HepG2 (cell line): ENCODE data around the gene TNFRSF6B. TPM values are rescaled to one million over a fixed set of nuclear protein-coding genes. Genes with fewer than 3 reads are reported as not detected.

Experiments
- BCL6 ChIP-seq: IDR thresholded peaks from 2 replicates; pipeline ENCODE4 v1.6.1; 2016; ENCODE audit warnings: missing genetic modification reagents, missing compliant biosample characterization
- GABPA ChIP-seq, 2 experiments: IDR thresholded peaks; 2 replicates each; pipeline ENCODE4 v1.6.1; 2011 to 2016; ENCODE audit warnings: low read depth in 2 of 2, low read length in 1 of 2, missing biosample characterization in 1 of 2, missing genetic modification characterization in 1 of 2
- HDAC2 ChIP-seq: sonication (generic); formaldehyde crosslinking; IDR thresholded peaks from 2 replicates; pipeline ENCODE4 v1.4.0; 2020; ENCODE audit warnings: missing genetic modification reagents
- NFYC ChIP-seq: IDR thresholded peaks from 2 replicates; pipeline ENCODE4 v1.6.1; 2016; ENCODE audit warnings: missing genetic modification reagents, missing compliant biosample characterization
- NONO ChIP-seq, 2 experiments: fragments of 450-650 bp in 1 of 2; sonication (generic) in 1 of 2; formaldehyde crosslinking in 1 of 2; IDR thresholded peaks in 1 of 2; conservative IDR thresholded peaks in 1 of 2; 2 replicates each; pipeline versions ENCODE4 v1.6.1 to v1.8.0; 2017 to 2022; ENCODE audit warnings: mild to moderate bottlenecking in 1 of 2, missing genetic modification reagents in 1 of 2, moderate library complexity in 1 of 2
- RBM39 ChIP-seq: fragments of 200-400 bp; formaldehyde crosslinking; IDR thresholded peaks from one replicate; pipeline ENCODE4 v1.6.1; 2018; ENCODE audit warnings: antibody characterized with exemption, mild to moderate bottlenecking, low read depth, low read length; ENCODE audit not compliant: poor library complexity, severe bottlenecking
- SMARCC2 ChIP-seq: fragments of 450-650 bp; IDR thresholded peaks from 2 replicates; pipeline ENCODE4 v1.6.1; 2017; ENCODE audit warnings: antibody characterized with exemption, mild to moderate bottlenecking
- ZBTB3 ChIP-seq: sonication (generic); formaldehyde crosslinking; IDR thresholded peaks from 2 replicates; pipeline ENCODE4 v1.4.0; 2020; ENCODE audit warnings: low read depth, mild to moderate bottlenecking, moderate library complexity, missing genetic modification reagents, borderline replicate concordance
- ZNF180 ChIP-seq: sonication (generic); formaldehyde crosslinking; IDR thresholded peaks from 2 replicates; pipeline ENCODE4 v1.4.0; 2020; ENCODE audit warnings: low read depth, missing genetic modification reagents, borderline replicate concordance
- ZNF354B ChIP-seq: sonication (generic); formaldehyde crosslinking; IDR thresholded peaks from 2 replicates; pipeline ENCODE4 v1.8.0; 2022; ENCODE audit warnings: mild to moderate bottlenecking, missing genetic modification reagents
- ZNF484 ChIP-seq: sonication (generic); formaldehyde crosslinking; IDR thresholded peaks from 2 replicates; pipeline ENCODE4 v1.5.1; 2020; ENCODE audit warnings: mild to moderate bottlenecking, low read depth, missing genetic modification reagents, borderline replicate concordance
- ZNF598 ChIP-seq: sonication (generic); formaldehyde crosslinking; IDR thresholded peaks from 2 replicates; pipeline ENCODE4 v1.5.1; 2020; ENCODE audit warnings: mild to moderate bottlenecking, missing genetic modification reagents, borderline replicate concordance
- polyA plus RNA-seq, 8 experiments: library from polyadenylated mRNA; depleted of rRNA in 3 of 8; stranded (reverse) in 7 of 8; unstranded in 1 of 8; fragments of >200 nt; fragmentation: Illumina TruSeq in 4 of 8; extraction: Trizol in 4 of 8; gene quantifications; 2 replicates each; pipeline versions ENCODE4 v1.2.1 to v1.2.3, GENCODE V29; 2011 to 2016; ENCODE audit warnings: low read depth in 4 of 8, missing spikeins in 1 of 8, mixed read lengths in 1 of 8; ENCODE audit not compliant: insufficient read depth in 1 of 8
- total RNA-seq, 5 experiments: library from RNA; depleted of rRNA; stranded (reverse); fragments of >200 nt; fragmentation: Illumina TruSeq; extraction: Trizol; gene quantifications; 2 replicates each; pipeline ENCODE4 v1.2.3, GENCODE V29; 2016; ENCODE audit warnings: low read depth in 1 of 5
- TF ChIP-seq, protein P1 (sequence below): IDR thresholded peaks from 2 replicates; pipeline ENCODE4 v1.6.1; 2016; ENCODE audit warnings: low read depth, borderline replicate concordance
- TF ChIP-seq, protein P2 (sequence below): sonication (generic); formaldehyde crosslinking; IDR thresholded peaks from 2 replicates; pipeline ENCODE4 v1.9.0; 2022; ENCODE audit warnings: missing genetic modification reagents, mild to moderate bottlenecking, borderline replicate concordance
- TF ChIP-seq, protein P3 (sequence below): sonication (generic); formaldehyde crosslinking; IDR thresholded peaks from 2 replicates; pipeline ENCODE4 v1.5.1; 2020; ENCODE audit warnings: mild to moderate bottlenecking, missing genetic modification reagents, borderline replicate concordance
- TF ChIP-seq, protein P4 (sequence below): sonication (generic); formaldehyde crosslinking; IDR thresholded peaks from 2 replicates; pipeline ENCODE4 v1.4.0; 2020; ENCODE audit warnings: missing genetic modification reagents; ENCODE audit errors: not compliant biosample characterization
- TF ChIP-seq, protein P5 (sequence below): IDR thresholded peaks from 2 replicates; pipeline ENCODE4 v1.6.1; 2016
- TF ChIP-seq, protein P6 (sequence below): sonication (generic); formaldehyde crosslinking; IDR thresholded peaks from 2 replicates; pipeline ENCODE4 v1.8.0; 2022; ENCODE audit warnings: mild to moderate bottlenecking, missing genetic modification reagents; ENCODE audit not compliant: insufficient replicate concordance

TNFRSF6B gene
- total and polyA plus RNA-seq, 2 of the 13 experiments (the other 11 are each of a cell fraction or from before 2014, with no cell fraction given): 0.24 TPM; not detected in 1

DNA sequence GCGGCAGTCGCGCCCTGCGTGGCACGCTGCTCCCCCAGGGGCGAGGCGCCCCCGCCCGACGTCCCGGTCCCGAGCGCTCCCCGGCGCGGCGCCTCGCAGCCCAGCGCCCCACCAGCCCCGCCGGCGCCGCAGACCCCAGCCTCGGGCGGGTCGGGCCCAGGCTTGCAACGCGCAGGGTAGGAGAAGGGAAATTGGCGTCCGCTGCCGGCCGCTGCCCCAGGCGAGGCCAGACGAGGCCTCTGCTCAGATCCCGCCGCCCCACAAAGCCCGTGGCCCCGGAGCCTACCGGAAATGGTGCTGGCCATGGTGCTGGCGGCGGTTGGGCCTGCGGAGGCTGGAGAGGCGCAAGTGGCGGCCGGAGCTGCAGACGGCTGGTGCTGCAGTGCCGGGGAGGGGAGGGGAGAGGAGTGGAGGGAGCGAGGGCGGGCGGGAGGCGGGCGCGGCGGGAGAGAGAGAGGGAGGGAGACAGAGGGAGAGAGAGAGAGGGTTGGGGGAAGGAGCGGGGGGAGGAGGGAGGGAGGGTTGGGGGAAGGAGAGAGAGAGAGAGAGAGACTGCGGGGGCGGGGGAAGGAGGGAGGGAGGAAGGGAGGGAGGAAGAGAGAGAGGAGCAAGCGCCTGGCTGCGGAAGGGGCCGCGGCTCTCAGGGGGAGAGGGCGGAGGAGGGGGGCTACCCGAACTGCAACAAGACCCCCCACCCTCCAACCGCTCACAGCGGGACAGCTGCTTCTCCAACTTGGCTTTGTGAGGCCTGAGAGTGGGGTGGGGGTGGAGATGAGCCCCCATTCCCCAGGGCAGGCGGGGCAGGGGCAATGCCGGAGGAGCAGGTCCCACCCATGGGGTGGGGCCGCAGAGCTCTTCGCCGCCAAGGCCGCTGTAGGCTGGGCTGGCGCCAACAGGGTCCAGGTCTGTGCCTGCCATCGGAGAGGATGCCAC is 43.1 kb upstream of the TNFRSF6B start, which contains the start of gene STMN3 (continued):
- TF ChIP-seq NONO (IDR thresholded peaks at IDR 0.05): no peak
- TF ChIP-seq NONO (CRISPR knock-in tag; conservative IDR thresholded peaks at IDR 0.05): peak; percentile 93
- TF ChIP-seq, protein P1, sequence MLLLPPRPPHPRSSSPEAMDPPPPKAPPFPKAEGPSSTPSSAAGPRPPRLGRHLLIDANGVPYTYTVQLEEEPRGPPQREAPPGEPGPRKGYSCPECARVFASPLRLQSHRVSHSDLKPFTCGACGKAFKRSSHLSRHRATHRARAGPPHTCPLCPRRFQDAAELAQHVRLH (CRISPR knock-in tag): peak; percentile 99
- TF ChIP-seq, protein P2, sequence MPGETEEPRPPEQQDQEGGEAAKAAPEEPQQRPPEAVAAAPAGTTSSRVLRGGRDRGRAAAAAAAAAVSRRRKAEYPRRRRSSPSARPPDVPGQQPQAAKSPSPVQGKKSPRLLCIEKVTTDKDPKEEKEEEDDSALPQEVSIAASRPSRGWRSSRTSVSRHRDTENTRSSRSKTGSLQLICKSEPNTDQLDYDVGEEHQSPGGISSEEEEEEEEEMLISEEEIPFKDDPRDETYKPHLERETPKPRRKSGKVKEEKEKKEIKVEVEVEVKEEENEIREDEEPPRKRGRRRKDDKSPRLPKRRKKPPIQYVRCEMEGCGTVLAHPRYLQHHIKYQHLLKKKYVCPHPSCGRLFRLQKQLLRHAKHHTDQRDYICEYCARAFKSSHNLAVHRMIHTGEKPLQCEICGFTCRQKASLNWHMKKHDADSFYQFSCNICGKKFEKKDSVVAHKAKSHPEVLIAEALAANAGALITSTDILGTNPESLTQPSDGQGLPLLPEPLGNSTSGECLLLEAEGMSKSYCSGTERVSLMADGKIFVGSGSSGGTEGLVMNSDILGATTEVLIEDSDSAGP: peak; percentile 82
- TF ChIP-seq BCL6 (CRISPR knock-in tag): peak; percentile 89
- TF ChIP-seq ZNF354B (CRISPR knock-in tag): no peak
- peak; percentile 86; the same call in 1 of the 2 replicates for TF ChIP-seq ZNF180 (CRISPR knock-in tag)
- TF ChIP-seq ZBTB3 (CRISPR knock-in tag): peak; percentile 93; the same call in 1 of the 2 replicates
- TF ChIP-seq, protein P3, sequence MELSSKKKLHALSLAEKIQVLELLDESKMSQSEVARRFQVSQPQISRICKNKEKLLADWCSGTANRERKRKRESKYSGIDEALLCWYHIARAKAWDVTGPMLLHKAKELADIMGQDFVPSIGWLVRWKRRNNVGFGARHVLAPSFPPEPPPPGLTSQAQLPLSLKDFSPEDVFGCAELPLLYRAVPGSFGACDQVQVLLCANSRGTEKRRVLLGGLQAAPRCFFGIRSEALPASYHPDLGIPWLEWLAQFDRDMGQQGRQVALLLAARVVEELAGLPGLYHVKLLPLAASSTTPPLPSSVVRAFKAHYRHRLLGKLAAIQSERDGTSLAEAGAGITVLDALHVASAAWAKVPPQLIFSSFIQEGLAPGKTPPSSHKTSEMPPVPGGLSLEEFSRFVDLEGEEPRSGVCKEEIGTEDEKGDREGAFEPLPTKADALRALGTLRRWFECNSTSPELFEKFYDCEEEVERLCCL (CRISPR knock-in tag): peak; percentile 89; the same call in 1 of the 2 replicates
- TF ChIP-seq RBM39: no peak
- TF ChIP-seq, protein P4, sequence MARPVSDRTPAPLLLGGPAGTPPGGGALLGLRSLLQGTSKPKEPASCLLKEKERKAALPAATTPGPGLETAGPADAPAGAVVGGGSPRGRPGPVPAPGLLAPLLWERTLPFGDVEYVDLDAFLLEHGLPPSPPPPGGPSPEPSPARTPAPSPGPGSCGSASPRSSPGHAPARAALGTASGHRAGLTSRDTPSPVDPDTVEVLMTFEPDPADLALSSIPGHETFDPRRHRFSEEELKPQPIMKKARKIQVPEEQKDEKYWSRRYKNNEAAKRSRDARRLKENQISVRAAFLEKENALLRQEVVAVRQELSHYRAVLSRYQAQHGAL: peak; percentile 98
- TF ChIP-seq ZNF484 (CRISPR knock-in tag): peak; percentile 95; the same call in 1 of the 2 replicates
- peak; percentile 59 for TF ChIP-seq NFYC
- TF ChIP-seq GABPA (IDR thresholded peaks at IDR 0.05; ENCODE audit: low read depth, low read length): peak; percentile 72
- peak; percentile 88 for TF ChIP-seq GABPA (CRISPR knock-in tag; IDR thresholded peaks at IDR 0.05; ENCODE audit: low read depth)
- TF ChIP-seq, protein P5, sequence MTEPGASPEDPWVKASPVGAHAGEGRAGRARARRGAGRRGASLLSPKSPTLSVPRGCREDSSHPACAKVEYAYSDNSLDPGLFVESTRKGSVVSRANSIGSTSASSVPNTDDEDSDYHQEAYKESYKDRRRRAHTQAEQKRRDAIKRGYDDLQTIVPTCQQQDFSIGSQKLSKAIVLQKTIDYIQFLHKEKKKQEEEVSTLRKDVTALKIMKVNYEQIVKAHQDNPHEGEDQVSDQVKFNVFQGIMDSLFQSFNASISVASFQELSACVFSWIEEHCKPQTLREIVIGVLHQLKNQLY (CRISPR knock-in tag): peak; percentile 92
- TF ChIP-seq ZNF598 (CRISPR knock-in tag): peak; percentile 12; the same call in 1 of the 2 replicates
- TF ChIP-seq, protein P6, sequence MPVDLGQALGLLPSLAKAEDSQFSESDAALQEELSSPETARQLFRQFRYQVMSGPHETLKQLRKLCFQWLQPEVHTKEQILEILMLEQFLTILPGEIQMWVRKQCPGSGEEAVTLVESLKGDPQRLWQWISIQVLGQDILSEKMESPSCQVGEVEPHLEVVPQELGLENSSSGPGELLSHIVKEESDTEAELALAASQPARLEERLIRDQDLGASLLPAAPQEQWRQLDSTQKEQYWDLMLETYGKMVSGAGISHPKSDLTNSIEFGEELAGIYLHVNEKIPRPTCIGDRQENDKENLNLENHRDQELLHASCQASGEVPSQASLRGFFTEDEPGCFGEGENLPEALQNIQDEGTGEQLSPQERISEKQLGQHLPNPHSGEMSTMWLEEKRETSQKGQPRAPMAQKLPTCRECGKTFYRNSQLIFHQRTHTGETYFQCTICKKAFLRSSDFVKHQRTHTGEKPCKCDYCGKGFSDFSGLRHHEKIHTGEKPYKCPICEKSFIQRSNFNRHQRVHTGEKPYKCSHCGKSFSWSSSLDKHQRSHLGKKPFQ: peak; percentile 87
- no peak for TF ChIP-seq SMARCC2
- peak; percentile 96 for TF ChIP-seq HDAC2 (CRISPR knock-in tag)
